Neural cell (in vitro differentiated cells): Measurements from ENCODE around the gene FBN1. TPM values are rescaled to one million over a fixed set of nuclear protein-coding genes. Genes with fewer than 3 reads are reported as not detected.

Experiments used
- H2AFZ ChIP-seq: fragments of 200-600, 300-800 bp; sonication (generic), shearing (Covaris generic); 2 replicates; pipeline ENCODE4 v1.6.0; 2014; ENCODE audit warnings: low read depth, mild to moderate bottlenecking, antibody characterized with exemption, low read length, moderate library complexity
- H3F3A ChIP-seq: fragments of 200-600 bp; shearing (Covaris generic); 2 replicates; pipeline ENCODE4 v1.6.1; 2016; ENCODE audit warnings: mild to moderate bottlenecking, moderate library complexity, mixed read lengths, antibody characterized with exemption, low read length; ENCODE audit not compliant: insufficient read depth, poor library complexity, severe bottlenecking
- H3K27ac ChIP-seq: fragments of 200-600, 300-800 bp; sonication (generic), shearing (Covaris generic); 2 replicates; pipeline ENCODE4 v1.5.1; 2014; ENCODE audit warnings: mild to moderate bottlenecking, low read length, moderate library complexity
- H3K27me3 ChIP-seq: fragments of 300-800, 200-600 bp; sonication (generic), shearing (Covaris generic); 2 replicates; pipeline ENCODE4 v1.6.0; 2014; ENCODE audit warnings: mild to moderate bottlenecking, low read depth, low read length, moderate library complexity; ENCODE audit not compliant: insufficient read depth
- H3K36me3 ChIP-seq: fragments of 300-800, 200-600 bp; sonication (generic), shearing (Covaris generic); 2 replicates; pipeline ENCODE4 v1.5.1; 2014; ENCODE audit warnings: mild to moderate bottlenecking, antibody characterized with exemption, low read length, moderate library complexity; ENCODE audit not compliant: insufficient read depth
- H3K4me2 ChIP-seq: fragments of 300-800, 200-600 bp; sonication (generic), shearing (Covaris generic); 2 replicates; pipeline ENCODE4 v1.6.0; 2014; ENCODE audit warnings: mild to moderate bottlenecking, low read length
- H3K4me3 ChIP-seq: fragments of 300-800, 200-600 bp; sonication (generic), shearing (Covaris generic); 2 replicates; pipeline ENCODE4 v1.5.1; 2014; ENCODE audit warnings: mild to moderate bottlenecking, low read length, moderate library complexity
- H3K79me2 ChIP-seq: fragments of 200-600 bp; shearing (Covaris generic); replicated peaks from 2 replicates; pipeline ENCODE4 v1.6.0; 2014; ENCODE audit warnings: mild to moderate bottlenecking, low read length, moderate library complexity; ENCODE audit not compliant: insufficient read depth
- H3K9ac ChIP-seq: fragments of 300-800, 200-600 bp; sonication (generic), shearing (Covaris generic); 2 replicates; pipeline ENCODE4 v1.6.1; 2016; ENCODE audit warnings: mild to moderate bottlenecking, low read length, mixed read lengths
- H3K9me2 ChIP-seq: fragments of 200-600 bp; shearing (Covaris generic); 2 replicates; pipeline ENCODE4 v1.6.1; 2016; ENCODE audit warnings: mild to moderate bottlenecking, low read length, mixed read lengths; ENCODE audit not compliant: insufficient read depth
- H3K9me3 ChIP-seq: fragments of 200-600, 300-800 bp; sonication (generic), shearing (Covaris generic); 2 replicates; pipeline ENCODE4 v1.6.1; 2016; ENCODE audit warnings: mild to moderate bottlenecking, mixed run types, low read length, moderate library complexity, mixed read lengths
- H4K20me1 ChIP-seq: fragments of 200-600 bp; shearing (Covaris generic); 2 replicates; pipeline ENCODE4 v1.6.1; 2016; ENCODE audit warnings: mild to moderate bottlenecking, mixed run types; ENCODE audit not compliant: insufficient read depth
- EP300 ChIP-seq: fragments of 450-650 bp; conservative IDR thresholded peaks from 2 replicates; pipeline ENCODE4 v1.6.1; 2014; ENCODE audit warnings: antibody characterized with exemption, mild to moderate bottlenecking, moderate library complexity; ENCODE audit not compliant: poor library complexity, severe bottlenecking
- EZH2 ChIP-seq: fragments of 200-600, 300-800 bp; shearing (Covaris generic), sonication (generic); IDR thresholded peaks from 2 replicates; pipeline ENCODE4 v1.6.1; 2014; ENCODE audit warnings: antibody characterized with exemption, low read length, borderline replicate concordance, mild to moderate bottlenecking; ENCODE audit not compliant: insufficient read depth, poor library complexity, severe bottlenecking
- MXI1 ChIP-seq: fragments of 450-650 bp; conservative IDR thresholded peaks from 2 replicates; pipeline ENCODE4 v1.6.1; 2014; ENCODE audit warnings: antibody characterized with exemption, mild to moderate bottlenecking; ENCODE audit not compliant: poor library complexity, severe bottlenecking
- POLR2AphosphoS5 ChIP-seq: IDR thresholded peaks from 2 replicates; pipeline ENCODE4 v1.6.1; 2012
- RAD21 ChIP-seq: fragments of 450-650 bp; conservative IDR thresholded peaks from 2 replicates; pipeline ENCODE4 v1.6.1; 2014; ENCODE audit warnings: antibody characterized with exemption, mild to moderate bottlenecking, moderate library complexity
- SMC3 ChIP-seq: fragments of 450-650 bp; conservative IDR thresholded peaks from 2 replicates; pipeline ENCODE4 v1.6.1; 2014; ENCODE audit warnings: antibody characterized with exemption, mild to moderate bottlenecking, moderate library complexity; ENCODE audit not compliant: poor library complexity
- TAF1 ChIP-seq: IDR thresholded peaks from 2 replicates; pipeline ENCODE4 v1.6.1; 2012; ENCODE audit warnings: low read depth
- polyA plus RNA-seq: library from polyadenylated mRNA; depleted of rRNA; stranded (reverse); fragments of >200 nt; gene quantifications from 2 replicates; pipeline ENCODE4 v1.2.3, GENCODE V29; 2014
- TF ChIP-seq, protein P1 (sequence below): IDR thresholded peaks from 2 replicates; pipeline ENCODE4 v1.6.1; 2012; ENCODE audit warnings: borderline replicate concordance
- TF ChIP-seq, protein P2 (sequence below): fragments of 450-650 bp; IDR thresholded peaks from 2 replicates; pipeline ENCODE4 v1.5.1; 2014; ENCODE audit warnings: antibody characterized with exemption, mild to moderate bottlenecking, moderate library complexity; ENCODE audit not compliant: poor library complexity, severe bottlenecking

The FBN1 gene
- polyA plus RNA-seq, 1 donor from 2014 or later: 22.0 TPM

DNA sequence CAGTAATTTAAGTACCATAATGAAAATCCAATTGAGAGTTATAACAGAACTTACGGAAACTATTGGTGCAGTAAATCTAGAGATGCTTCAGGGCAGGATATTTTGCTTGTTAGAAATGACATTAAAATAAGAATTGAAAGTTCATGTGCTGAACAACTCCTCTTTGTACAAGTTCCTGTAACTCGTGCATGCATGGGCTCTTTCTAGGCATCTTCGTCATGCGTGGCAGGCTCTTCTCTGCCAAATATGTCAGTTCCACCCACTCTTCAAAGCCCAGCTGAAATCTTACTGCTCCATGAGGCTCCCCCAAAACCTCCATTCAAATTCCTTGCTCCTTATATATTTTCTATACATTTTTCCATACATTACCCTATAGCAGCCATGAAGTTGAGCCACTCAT lies 48.7 kb downstream of the FBN1 start:
- Histone ChIP-seq H3F3A (no peaks in the 10 kb centered on the region), H3K79me2 (no peaks in the 10 kb centered on the region), H3K4me2 (no peak overlapping the region), H3K27me3 (no peaks in the 10 kb centered on the region), H2AFZ (no peak overlapping the region), H3K27ac (no peak overlapping the region), H3K9me3 (no peaks in the 10 kb centered on the region), H3K9ac (no peak overlapping the region), H4K20me1 (no peaks in the 10 kb centered on the region), H3K4me3 (no peak overlapping the region), H3K9me2 (no peaks in the 10 kb centered on the region), H3K36me3 (no peaks in the 10 kb centered on the region)
- TF ChIP-seq, protein P1, sequence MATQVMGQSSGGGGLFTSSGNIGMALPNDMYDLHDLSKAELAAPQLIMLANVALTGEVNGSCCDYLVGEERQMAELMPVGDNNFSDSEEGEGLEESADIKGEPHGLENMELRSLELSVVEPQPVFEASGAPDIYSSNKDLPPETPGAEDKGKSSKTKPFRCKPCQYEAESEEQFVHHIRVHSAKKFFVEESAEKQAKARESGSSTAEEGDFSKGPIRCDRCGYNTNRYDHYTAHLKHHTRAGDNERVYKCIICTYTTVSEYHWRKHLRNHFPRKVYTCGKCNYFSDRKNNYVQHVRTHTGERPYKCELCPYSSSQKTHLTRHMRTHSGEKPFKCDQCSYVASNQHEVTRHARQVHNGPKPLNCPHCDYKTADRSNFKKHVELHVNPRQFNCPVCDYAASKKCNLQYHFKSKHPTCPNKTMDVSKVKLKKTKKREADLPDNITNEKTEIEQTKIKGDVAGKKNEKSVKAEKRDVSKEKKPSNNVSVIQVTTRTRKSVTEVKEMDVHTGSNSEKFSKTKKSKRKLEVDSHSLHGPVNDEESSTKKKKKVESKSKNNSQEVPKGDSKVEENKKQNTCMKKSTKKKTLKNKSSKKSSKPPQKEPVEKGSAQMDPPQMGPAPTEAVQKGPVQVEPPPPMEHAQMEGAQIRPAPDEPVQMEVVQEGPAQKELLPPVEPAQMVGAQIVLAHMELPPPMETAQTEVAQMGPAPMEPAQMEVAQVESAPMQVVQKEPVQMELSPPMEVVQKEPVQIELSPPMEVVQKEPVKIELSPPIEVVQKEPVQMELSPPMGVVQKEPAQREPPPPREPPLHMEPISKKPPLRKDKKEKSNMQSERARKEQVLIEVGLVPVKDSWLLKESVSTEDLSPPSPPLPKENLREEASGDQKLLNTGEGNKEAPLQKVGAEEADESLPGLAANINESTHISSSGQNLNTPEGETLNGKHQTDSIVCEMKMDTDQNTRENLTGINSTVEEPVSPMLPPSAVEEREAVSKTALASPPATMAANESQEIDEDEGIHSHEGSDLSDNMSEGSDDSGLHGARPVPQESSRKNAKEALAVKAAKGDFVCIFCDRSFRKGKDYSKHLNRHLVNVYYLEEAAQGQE: no peak
- TF ChIP-seq TAF1 (no peak), SMC3 (no peak), RAD21 (no peak), EZH2 (no peak), MXI1 (no peak), POLR2AphosphoS5 (no peak), EP300 (no peak)
- TF ChIP-seq, protein P2, sequence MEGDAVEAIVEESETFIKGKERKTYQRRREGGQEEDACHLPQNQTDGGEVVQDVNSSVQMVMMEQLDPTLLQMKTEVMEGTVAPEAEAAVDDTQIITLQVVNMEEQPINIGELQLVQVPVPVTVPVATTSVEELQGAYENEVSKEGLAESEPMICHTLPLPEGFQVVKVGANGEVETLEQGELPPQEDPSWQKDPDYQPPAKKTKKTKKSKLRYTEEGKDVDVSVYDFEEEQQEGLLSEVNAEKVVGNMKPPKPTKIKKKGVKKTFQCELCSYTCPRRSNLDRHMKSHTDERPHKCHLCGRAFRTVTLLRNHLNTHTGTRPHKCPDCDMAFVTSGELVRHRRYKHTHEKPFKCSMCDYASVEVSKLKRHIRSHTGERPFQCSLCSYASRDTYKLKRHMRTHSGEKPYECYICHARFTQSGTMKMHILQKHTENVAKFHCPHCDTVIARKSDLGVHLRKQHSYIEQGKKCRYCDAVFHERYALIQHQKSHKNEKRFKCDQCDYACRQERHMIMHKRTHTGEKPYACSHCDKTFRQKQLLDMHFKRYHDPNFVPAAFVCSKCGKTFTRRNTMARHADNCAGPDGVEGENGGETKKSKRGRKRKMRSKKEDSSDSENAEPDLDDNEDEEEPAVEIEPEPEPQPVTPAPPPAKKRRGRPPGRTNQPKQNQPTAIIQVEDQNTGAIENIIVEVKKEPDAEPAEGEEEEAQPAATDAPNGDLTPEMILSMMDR: no peak

DNA sequence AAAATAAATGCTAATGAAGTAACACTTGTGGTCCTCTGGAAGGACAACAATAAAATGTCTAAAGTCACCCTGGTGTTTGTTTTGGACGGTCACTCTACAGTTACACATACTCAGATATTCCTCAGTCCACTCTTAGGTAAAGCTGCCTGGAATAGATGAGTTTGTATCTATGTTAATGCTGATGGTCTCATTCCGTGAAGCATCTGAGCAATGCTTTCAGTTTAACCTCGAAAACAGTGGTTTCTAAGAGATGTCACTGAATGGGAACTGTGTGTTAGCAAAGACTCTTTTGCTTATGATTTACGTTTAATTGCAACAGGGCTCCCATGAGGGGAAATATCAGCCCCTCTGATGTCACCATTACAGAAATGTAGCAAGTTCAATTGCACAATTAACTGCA lies 49.1 kb downstream of the FBN1 start:
- no peaks in the 10 kb centered on the region for H3K9me2 ChIP-seq
- no peak overlapping the region for H2AFZ ChIP-seq
- no peaks in the 10 kb centered on the region for H3K36me3 ChIP-seq
- H3K27me3 ChIP-seq: no peaks in the 10 kb centered on the region
- no peaks in the 10 kb centered on the region for H3K9me3 ChIP-seq
- TF ChIP-seq POLR2AphosphoS5: no peak
- no peaks in the 10 kb centered on the region for H3F3A ChIP-seq
- no peak overlapping the region for H3K9ac ChIP-seq
- no peaks in the 10 kb centered on the region for H4K20me1 ChIP-seq
- H3K4me3 ChIP-seq: no peak overlapping the region
- H3K4me2 ChIP-seq: no peak overlapping the region
- H3K79me2 ChIP-seq: no peaks in the 10 kb centered on the region
- no peak overlapping the region for H3K27ac ChIP-seq

DNA sequence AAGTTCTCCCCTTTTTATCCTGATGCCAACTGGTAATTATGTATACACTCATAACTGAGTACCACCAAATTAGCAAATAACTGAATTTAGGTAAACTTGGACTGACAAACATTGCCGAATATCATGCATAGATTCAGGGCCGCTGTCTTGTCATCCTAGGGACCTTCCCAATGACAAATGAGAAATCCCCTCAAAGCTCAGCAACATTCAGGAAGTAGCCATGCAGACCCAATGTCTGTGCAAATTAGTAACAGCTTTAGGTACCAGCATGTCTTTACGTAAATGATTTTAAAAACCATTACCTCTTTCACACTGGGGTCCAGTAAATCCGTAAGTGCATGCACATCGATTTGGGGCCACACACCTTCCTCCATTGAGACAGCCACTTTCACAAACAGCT lies 49.5 kb downstream of the FBN1 start:
- H3K27me3 ChIP-seq: no peaks in the 10 kb centered on the region
- no peaks in the 10 kb centered on the region for H4K20me1 ChIP-seq
- H3K4me2 ChIP-seq: no peak overlapping the region
- H3K36me3 ChIP-seq: no peaks in the 10 kb centered on the region
- no peaks in the 10 kb centered on the region for H3F3A ChIP-seq
- no peak overlapping the region for H3K27ac ChIP-seq
- H3K9ac ChIP-seq: no peak overlapping the region
- no peak overlapping the region for H2AFZ ChIP-seq
- H3K9me2 ChIP-seq: no peaks in the 10 kb centered on the region
- no peaks in the 10 kb centered on the region for H3K79me2 ChIP-seq
- H3K9me3 ChIP-seq: no peaks in the 10 kb centered on the region
- H3K4me3 ChIP-seq: no peak overlapping the region
- TF ChIP-seq, protein P1: no peak
- TF ChIP-seq EP300: no peak
- no peak for TF ChIP-seq SMC3
- no peak for TF ChIP-seq MXI1
- no peak for TF ChIP-seq RAD21
- TF ChIP-seq, protein P2: no peak
- TF ChIP-seq TAF1: no peak
- TF ChIP-seq EZH2: no peak
